Activated CD4-positive, alpha-beta T cell treated with anti-CD3 and anti-CD28 coated beads for 24 hours (primary cell): ENCODE results near the gene ZNF789.
"Not testable (repeated sequence)": the region's sequence is repeated elsewhere in the genome, so short reads cannot be mapped to it uniquely, and the experiment has no call there.

Experiments used
- DNase-seq, 2 donors: peaks; one replicate each; pipeline ENCODE4 v3.0.0-alpha.2; 2020; ENCODE audit warnings: low read depth in 2 of 2

ZNF789 gene

GRCh38 chr7:99457650-99458493 is 14.8 kb upstream of the ZNF789 start:
- DNase-seq: no peak

- DNase-seq: no peak
Observed at GRCh38 chr7:99459087-99459486, 13.6 kb upstream of the ZNF789 start.

DNA sequence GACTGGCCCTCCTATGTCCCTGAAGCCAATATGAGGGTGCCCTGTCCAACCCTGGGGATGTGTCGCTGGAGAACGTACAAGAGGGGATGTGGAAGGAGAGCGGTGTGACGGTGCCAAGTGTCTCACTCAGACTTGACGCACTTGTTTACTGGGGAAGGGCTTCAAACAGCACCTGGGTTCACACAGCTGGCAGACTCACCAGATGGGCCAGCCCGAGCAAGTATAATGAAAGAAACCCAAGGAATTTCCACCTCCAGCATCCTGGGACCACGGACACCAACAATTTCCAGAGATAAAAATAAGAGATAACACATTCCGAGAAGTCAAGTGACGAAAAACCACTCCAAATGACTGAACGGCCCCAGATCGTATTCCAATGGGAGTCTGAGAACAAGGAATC is 12.0 kb upstream of the ZNF789 start:
- no peak for DNase-seq

DNA sequence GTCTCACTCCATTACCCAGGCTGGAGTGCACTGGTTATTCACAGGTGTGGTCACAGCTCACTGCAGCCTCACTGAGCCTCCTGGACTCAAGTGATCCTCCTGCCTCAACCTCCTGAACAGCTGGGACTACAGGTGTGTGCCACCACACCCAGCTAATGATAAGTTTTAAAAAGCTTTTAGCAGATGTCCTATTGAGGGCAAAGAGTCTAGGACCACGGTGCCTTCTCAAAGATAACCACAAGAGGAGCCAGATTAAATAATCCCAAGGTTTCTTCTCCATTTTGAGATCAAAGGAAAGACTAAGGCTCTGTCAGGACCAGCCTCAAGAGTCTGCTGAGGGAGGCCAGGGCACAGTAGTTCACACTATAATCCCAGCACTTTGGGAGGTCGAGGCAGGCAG is 11.5 kb upstream of the ZNF789 start:
- DNase-seq: no peak

DNA sequence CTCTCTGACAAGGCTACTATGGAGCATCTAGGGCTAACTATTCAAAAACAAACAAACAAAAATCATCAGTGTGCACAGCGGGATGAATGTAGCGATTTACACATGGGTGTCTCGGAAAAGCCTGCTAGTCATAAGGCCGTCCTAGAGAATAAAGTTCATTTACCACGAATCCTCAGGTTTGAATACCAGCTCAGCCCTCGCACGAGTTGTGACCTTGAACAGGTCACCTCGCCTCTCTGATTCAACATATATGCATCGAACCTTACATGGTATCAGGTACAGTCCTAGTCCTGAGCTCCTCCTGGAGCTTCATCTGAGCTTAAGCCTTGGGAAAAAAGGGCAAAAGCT is 7.3 kb upstream of the ZNF789 start:
- no peak for DNase-seq

DNA sequence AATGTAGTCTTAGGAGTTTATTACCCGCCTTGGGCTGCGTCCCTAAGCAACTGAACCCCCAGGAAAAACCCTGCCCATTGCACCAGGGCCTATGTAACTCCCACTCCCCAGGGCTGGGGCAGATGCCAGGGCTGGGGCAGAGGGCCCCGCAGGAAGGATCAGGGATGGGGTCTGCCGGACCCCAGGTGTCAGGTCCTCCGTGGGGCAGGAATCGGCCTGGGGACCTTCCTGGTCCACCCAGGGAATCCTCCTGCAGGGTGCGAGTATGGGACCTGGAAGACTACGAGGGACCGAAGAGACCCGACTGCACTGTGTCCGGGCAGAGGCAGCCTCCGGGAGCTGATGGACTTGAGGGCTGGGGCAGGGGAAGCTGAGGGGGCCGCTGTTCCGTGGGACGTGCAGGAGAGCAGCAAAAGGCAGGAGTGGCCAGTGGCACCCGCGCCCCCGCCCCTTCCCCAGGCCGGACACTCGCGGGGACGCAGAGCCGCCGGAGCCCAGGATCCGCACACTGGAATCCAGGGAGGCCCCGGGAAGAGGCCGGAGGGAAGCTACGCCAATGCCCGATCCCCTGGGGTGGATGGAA is 4.3 kb upstream of the ZNF789 start:
- no peak for DNase-seq

DNA sequence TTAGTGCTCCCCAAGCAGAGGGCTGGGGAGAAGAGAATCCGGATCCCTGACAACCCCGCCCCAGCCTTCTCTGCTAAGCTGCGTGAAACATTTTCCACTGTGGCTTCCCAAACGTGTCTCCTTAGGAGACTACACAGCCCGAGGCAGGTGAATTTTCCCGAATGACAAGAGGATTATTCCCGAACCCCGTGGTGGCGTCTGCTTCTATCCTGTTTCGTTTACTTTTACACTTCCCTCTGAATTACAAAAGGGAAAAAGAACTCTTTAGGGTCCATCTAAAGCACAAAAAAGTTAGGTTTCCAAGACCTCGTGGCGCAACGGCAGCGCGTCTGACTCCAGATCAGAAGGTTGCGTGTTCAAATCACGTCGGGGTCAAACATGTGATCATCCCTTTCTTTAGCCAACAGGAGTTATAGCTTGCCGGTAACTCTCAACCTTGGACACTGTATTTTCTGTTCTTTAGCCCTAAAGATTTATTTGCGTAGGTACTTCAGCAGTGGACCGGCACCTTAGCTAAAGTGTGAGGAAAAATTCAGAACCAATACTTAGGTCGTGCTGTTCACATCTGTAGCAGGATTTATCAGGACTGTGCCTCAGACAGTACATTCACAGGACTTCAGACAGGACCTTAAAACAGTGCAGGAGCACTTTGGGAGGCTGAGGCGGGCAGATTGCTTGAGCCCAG is 3.2 kb upstream of the ZNF789 start:
- DNase-seq: no peak

- DNase-seq: no peak
Observed at GRCh38 chr7:99473315-99473596, 566 bp downstream of the ZNF789 start.

- no peak for DNase-seq
Observed at GRCh38 chr7:99476107-99476506, 3.4 kb downstream of the ZNF789 start.

GRCh38 chr7:99478464-99479440 is 6.1 kb downstream of the ZNF789 start:
- no peak for DNase-seq

DNA sequence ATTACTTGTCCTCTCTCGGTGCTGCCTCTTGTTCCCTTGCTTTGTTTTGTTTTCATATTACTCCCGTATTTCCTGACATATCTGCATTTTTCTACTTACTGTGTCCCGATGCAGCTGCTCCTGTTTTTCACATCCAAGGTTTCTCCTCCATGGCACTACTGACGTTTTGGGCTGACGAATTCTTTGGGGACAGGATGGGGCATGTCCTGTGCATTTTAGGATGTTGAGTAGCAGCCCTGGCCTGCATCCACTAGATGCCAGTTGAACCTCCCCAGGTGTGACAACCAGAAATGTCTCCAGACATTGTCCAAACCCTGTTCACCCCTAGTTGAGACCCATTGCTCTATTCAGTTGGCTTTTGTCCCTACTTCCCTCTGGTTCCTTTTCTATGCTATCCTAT is 12.4 kb downstream of the ZNF789 start:
- no peak for DNase-seq

DNA sequence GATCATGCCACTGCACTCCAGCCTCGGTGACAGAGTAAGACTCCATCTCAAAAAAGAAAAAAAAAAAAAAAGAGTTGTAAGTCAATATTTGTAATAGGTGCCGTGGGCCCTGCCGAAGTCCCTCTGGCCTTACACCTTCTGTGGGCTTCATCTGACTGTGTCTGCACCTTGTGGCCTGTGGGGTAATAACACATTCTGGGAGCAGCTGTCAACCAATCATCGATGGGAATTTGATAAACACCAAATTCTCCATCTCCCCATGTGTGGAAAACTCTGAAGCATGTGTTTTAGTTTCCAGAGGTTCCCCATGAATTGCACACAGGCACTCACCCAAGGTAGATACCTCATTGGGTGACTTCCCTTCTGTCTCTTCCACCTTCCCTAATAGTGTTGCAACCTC is 16.5 kb downstream of the ZNF789 start:
- no peak for DNase-seq

DNA sequence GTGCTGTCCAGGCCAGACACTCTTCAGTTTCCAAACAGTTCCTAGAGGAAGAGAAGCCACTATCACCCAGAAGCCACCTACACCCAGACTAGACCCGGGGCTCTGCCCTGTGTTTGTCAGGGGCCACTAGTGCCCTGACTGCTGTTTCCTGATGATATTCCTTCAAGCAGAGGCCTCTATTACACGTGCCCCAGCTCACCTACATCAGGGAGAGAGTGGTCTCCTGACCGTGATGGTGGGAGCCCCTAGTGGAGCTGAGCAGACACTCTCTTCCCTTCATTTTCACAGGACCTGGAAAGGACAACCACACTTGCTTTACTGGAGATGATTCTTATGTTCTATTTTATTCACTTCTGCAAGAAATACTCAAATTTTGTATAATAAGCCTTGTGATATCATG is 18.2 kb downstream of the ZNF789 start:
- DNase-seq: no peak

DNA sequence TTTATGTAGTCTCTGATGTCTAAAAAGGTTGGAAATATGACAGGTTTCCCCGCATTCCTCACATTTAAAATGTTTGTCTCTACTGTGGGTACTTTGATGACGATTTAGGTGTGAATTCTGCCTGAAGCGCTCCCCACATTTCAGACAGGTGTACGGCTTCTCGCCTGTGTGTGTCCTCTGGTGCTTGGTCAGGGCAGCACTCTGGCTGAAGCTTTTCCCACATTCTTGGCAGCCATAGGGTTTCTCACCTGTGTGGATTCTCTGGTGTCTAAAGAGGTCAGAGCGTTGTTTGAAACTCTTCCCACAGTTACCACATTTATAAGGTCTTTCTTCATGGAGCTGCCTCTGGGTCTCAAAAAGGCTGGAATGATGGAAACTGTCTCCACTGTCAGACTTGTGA is 21.1 kb downstream of the ZNF789 start:
- no peak for DNase-seq

- no peak for DNase-seq
Observed at GRCh38 chr7:99497766-99498545, 25.3 kb downstream of the ZNF789 start.

GRCh38 chr7:99498546-99498944 is 25.9 kb downstream of the ZNF789 start:
- DNase-seq: no peak

- DNase-seq: no peak
Observed at GRCh38 chr7:99499371-99499720, 26.7 kb downstream of the ZNF789 start.

GRCh38 chr7:99499721-99500636 is 27.3 kb downstream of the ZNF789 start, which contains the start of gene ZNF394:
TSS of gene ZNF394 (minus strand) at chr7:99500281. CDS start at chr7:99500093, 188 bp downstream.
- DNase-seq: peak; percentile 82

DNA sequence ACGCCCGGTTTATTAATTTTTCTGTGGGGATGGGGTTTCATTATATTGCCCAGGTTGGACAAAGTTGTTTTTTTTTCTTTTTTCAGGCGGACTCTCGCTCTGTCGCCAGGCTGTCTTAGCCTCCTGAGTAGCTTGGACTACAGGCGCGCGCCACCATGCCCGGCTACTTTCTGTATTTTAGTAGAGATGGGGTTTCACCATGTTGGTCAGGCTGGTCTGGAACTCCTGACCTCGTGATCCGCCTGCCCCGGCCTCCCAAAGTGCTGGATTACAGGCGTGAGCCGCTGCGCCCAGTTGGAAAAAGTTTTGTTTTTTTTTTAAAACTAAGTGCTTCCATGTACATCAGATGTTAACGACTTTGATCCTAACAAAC is 27.9 kb downstream of the ZNF789 start:
- DNase-seq: no peak

GRCh38 chr7:99501236-99501635 is 28.5 kb downstream of the ZNF789 start:
- DNase-seq: not testable (repeated sequence)
